ENCODE data around the gene COX15. TPM values are rescaled to one million over a fixed set of nuclear protein-coding genes. Genes with fewer than 3 reads are reported as not detected.

The COX15 gene
- total RNA-seq, 1 donor from 2014 or later = 46.5 TPM

- Mint-ChIP-seq H3K4me3 (no peak overlapping the region), H3K27me3 (no peaks in the 10 kb centered on the region), H3K4me1 (ENCODE audit: unreplicated experiment) (no peaks in the 10 kb centered on the region), H3K9me3 (no peaks in the 10 kb centered on the region), H3K36me3 (peaks cover 26% of the 10 kb centered on the region), H3K27ac (no peak overlapping the region)
- TF ChIP-seq CTCF (conservative IDR thresholded peaks at IDR 0.05) = no peak
- no peak for DNase-seq (ENCODE audit: extremely low spot score, unreplicated experiment)
Measured at GRCh38 chr10:99760321-99760720, 28.4 kb upstream of the COX15 start.

GRCh38 chr10:99758211-99758891, 26.4 kb upstream of the COX15 start:
- peaks cover 30% of the 10 kb centered on the region for H3K36me3 Mint-ChIP-seq
- no peaks in the 10 kb centered on the region for H3K27me3 Mint-ChIP-seq
- no peaks in the 10 kb centered on the region for H3K9me3 Mint-ChIP-seq
- no peak for DNase-seq (ENCODE audit: extremely low spot score, unreplicated experiment)
- no peak overlapping the region for H3K27ac Mint-ChIP-seq
- H3K4me3 Mint-ChIP-seq = no peak overlapping the region
- no peak for TF ChIP-seq CTCF (conservative IDR thresholded peaks at IDR 0.05)
- H3K4me1 Mint-ChIP-seq (ENCODE audit: unreplicated experiment) = no peaks in the 10 kb centered on the region

- Mint-ChIP-seq H3K27me3 (no peaks in the 10 kb centered on the region), H3K4me3 (no peak overlapping the region), H3K4me1 (ENCODE audit: unreplicated experiment) (no peaks in the 10 kb centered on the region), H3K9me3 (no peaks in the 10 kb centered on the region), H3K36me3 (peaks cover 30% of the 10 kb centered on the region), H3K27ac (no peak overlapping the region)
- no peak for DNase-seq (ENCODE audit: extremely low spot score, unreplicated experiment)
- no peak for TF ChIP-seq CTCF (conservative IDR thresholded peaks at IDR 0.05)
Measured at GRCh38 chr10:99756159-99756558, 24.2 kb upstream of the COX15 start.

GRCh38 chr10:99754670-99755069, 22.7 kb upstream of the COX15 start:
- DNase-seq (ENCODE audit: extremely low spot score, unreplicated experiment) = no peak
- Mint-ChIP-seq H3K27ac (no peak overlapping the region), H3K36me3 (peaks cover 34% of the 10 kb centered on the region), H3K9me3 (no peaks in the 10 kb centered on the region), H3K4me3 (no peak overlapping the region), H3K4me1 (ENCODE audit: unreplicated experiment) (no peaks in the 10 kb centered on the region), H3K27me3 (no peaks in the 10 kb centered on the region)
- TF ChIP-seq CTCF (conservative IDR thresholded peaks at IDR 0.05) = no peak

- TF ChIP-seq CTCF (conservative IDR thresholded peaks at IDR 0.05) = no peak
- Mint-ChIP-seq H3K9me3 (no peaks in the 10 kb centered on the region), H3K4me3 (no peak overlapping the region), H3K27ac (no peak overlapping the region), H3K27me3 (no peaks in the 10 kb centered on the region), H3K36me3 (peaks cover 25% of the 10 kb centered on the region), H3K4me1 (ENCODE audit: unreplicated experiment) (no peaks in the 10 kb centered on the region)
- no peak for DNase-seq (ENCODE audit: extremely low spot score, unreplicated experiment)
Measured at GRCh38 chr10:99750641-99751040, 18.7 kb upstream of the COX15 start.
